ENCODE data around the gene PRMT1.

DNA sequence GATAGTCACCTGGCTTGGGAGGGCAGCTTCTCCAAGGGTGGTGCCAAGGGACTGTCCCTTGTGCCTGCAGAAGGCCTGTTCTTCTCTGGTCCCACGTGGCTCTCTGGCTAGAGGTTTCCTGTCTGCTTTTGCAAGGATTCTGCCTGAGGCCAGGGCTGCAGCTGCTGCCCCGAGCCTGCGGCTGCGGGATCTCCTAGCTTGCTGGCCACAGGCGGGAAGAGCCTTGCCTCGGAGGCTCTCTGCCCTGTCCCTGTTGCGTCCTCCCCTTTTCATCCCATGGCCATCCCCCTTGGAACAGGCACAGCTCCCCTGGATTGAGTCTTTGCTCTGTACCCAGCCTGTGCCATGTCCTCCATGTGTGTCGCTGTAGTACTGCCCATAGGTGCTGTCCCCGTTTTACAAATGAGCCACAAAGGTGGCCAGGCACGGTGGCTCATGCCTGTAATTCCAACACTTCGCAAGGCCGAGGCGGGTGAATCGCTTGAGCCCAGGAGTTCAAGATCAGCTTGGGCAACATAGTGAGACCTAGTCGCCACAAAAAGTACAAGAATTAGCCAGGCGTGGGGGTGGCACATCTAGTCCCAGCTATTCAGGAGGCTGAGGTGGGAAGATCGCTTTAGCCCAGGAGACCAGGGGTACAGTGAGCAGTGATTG lies 20.5 kb upstream of the PRMT1 start:
- no peak for TF ChIP-seq EZH2 (IDR thresholded peaks at IDR 0.05; ENCODE audit: low read length, missing control alignments)
- TF ChIP-seq, protein P1, sequence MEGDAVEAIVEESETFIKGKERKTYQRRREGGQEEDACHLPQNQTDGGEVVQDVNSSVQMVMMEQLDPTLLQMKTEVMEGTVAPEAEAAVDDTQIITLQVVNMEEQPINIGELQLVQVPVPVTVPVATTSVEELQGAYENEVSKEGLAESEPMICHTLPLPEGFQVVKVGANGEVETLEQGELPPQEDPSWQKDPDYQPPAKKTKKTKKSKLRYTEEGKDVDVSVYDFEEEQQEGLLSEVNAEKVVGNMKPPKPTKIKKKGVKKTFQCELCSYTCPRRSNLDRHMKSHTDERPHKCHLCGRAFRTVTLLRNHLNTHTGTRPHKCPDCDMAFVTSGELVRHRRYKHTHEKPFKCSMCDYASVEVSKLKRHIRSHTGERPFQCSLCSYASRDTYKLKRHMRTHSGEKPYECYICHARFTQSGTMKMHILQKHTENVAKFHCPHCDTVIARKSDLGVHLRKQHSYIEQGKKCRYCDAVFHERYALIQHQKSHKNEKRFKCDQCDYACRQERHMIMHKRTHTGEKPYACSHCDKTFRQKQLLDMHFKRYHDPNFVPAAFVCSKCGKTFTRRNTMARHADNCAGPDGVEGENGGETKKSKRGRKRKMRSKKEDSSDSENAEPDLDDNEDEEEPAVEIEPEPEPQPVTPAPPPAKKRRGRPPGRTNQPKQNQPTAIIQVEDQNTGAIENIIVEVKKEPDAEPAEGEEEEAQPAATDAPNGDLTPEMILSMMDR (conservative IDR thresholded peaks at IDR 0.05 in 1 of 2, IDR thresholded peaks at IDR 0.05 in 1 of 2; ENCODE audit: low read depth in 1 of 2, low read length in 2 of 2) = no peak

Measured in fibroblast of lung (primary cell).